ENCODE results near the gene DNAH1. TPM values are rescaled to one million over a fixed set of nuclear protein-coding genes. Genes with fewer than 3 reads are reported as not detected.

Gene DNAH1
- total RNA-seq, 2 experiments from 2014 or later, result 9.4 TPM

DNA sequence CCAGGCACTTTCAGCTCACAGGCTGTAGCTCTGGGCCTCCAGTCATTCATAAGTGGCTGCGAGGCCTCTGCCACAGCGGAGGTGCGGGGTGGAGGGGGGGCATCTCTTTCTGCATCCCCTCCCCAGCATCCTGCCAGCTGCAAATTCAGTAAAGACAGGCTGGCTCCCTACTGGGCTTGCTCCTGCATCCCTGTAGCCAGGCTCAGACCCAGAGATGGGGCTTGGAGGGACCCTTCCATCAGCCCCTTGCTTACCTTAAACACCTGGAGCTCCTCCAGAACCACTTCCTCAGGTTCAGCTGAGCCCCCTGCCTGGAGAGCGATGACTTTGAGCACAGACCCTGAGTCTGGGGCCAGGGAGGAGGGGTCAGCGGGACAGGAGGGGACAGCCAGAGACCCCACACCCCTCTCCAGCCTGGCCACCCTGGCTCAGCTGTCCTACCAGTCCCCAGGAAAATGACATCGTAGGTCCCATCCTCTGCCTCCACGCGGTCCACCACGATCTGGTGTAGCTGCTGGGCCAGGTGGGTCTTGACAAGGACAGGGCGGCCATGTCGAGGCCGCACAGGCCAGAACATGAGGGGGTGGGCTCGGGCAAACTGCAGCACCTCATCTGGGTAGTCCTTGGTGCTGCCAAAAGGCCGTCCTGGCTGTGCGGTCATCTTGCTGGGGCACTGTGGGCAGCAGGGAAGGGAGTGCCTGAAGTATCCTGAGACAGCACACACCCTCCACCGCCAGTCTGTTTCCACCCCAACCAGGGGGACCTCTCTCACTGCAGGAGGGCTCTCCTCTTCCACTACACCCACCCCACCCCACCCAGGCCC, 123.5 kb downstream of the DNAH1 start:
- H3K9me3 Mint-ChIP-seq, result no peaks in the 10 kb centered on the region
- no peak overlapping the region for H3K27ac Mint-ChIP-seq
- CTCF ChIA-PET, result interaction anchor here (0.5 to 1.6 kb wide), 3 partner anchors 9 to 132 kb away, joined by 3 to 10 read pairs (median 5); no protein-coding TSS in a partner anchor
- DNase-seq, result no peak
- H3K4me1 Mint-ChIP-seq (ENCODE audit: low read depth), result no peaks in the 10 kb centered on the region
- H3K36me3 Mint-ChIP-seq (ENCODE audit: low read depth), result no peaks in the 10 kb centered on the region
- intact Hi-C loops (cut with micrococcal nuclease), result no loop called here
- no peak overlapping the region for H3K4me3 Mint-ChIP-seq
- H3K27me3 Mint-ChIP-seq (ENCODE audit: low read depth), result no peaks in the 10 kb centered on the region

DNA sequence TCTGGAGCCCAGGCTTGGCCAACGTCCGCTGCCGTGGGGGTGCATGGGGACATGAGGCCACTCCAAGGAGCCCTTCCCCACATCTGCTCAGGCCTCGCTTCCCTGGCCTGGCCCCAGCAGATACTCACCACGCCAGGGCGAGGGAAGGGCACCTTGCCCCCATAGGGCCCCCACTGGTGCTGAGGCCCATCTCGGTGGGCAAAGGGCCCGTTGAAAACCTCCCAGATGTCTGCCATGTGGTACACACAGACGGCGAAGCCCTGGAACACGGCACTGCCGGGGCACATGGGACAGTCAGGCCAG, 124.1 kb downstream of the DNAH1 start:
- no peaks in the 10 kb centered on the region for H3K4me1 Mint-ChIP-seq (ENCODE audit: low read depth)
- no peak overlapping the region for H3K27ac Mint-ChIP-seq
- CTCF ChIA-PET, result interaction anchor here (1.6 kb wide), 1 partner anchor 13 kb away, joined by 10 read pairs; no protein-coding TSS in a partner anchor
- H3K9me3 Mint-ChIP-seq, result no peaks in the 10 kb centered on the region
- no peaks in the 10 kb centered on the region for H3K27me3 Mint-ChIP-seq (ENCODE audit: low read depth)
- H3K36me3 Mint-ChIP-seq (ENCODE audit: low read depth), result no peaks in the 10 kb centered on the region
- intact Hi-C loops (cut with micrococcal nuclease), result no loop called here
- no peak overlapping the region for H3K4me3 Mint-ChIP-seq
- no peak for DNase-seq

DNA sequence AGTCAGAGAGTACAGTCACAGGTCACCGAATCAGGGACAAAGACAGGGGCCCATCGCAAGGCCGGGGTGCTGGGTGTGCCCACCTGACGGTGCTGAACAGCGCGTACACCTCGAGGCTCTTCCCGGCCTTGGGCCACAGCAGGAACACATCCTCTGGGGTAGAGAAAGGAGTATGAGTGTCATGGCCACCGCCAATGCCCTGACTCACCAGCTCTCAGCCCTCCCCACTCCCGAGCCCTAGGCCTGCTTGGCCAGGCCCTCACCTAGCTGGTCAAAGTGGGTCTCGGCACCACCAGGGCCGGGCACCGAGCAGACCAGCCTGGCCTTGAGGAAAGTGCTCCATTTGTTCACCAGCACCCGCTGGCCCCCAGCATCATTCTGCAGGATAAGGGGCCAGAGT, 124.6 kb downstream of the DNAH1 start:
- H3K27ac Mint-ChIP-seq, result no peak overlapping the region
- intact Hi-C loops (cut with micrococcal nuclease), result no loop called here
- no peaks in the 10 kb centered on the region for H3K9me3 Mint-ChIP-seq
- CTCF ChIA-PET, result interaction anchor here (1.0 kb wide), 1 partner anchor 13 kb away, joined by 3 read pairs; no protein-coding TSS in a partner anchor
- DNase-seq, result no peak
- H3K4me1 Mint-ChIP-seq (ENCODE audit: low read depth), result no peaks in the 10 kb centered on the region
- no peak overlapping the region for H3K4me3 Mint-ChIP-seq
- H3K36me3 Mint-ChIP-seq (ENCODE audit: low read depth), result no peaks in the 10 kb centered on the region
- H3K27me3 Mint-ChIP-seq (ENCODE audit: low read depth), result no peaks in the 10 kb centered on the region

DNA sequence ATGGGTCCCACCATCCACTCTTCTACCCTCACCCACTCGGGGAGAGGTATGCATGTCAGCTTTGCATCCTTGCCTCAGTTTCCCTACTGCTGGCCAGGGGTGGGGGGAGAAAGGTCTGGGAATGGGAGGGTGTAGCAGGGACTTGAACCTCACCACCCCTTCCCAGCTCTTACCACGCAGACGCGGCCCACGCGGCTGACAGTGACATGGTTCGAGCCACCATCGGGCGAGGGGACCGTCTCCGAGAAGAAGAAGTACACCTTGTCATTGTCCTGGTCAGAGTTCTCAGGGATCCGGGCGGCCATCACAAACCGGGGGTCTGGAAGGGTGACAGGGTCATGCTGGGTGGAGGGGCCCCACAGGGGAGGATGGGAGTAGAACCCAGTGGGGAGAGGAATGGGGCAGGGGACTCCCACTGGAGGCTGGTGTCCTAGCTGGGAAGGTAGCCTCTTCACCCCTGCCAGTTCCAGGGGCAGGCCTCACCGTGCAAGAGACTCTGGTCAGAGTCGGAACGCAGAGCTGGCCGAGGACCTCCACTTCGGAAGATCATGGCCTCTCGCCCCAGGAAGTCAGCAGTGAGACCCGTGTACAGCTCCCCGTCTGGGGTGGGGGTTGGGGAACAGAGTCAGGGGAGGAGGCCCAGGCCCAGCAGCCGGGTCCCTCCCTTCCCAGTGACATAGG, 125.1 kb downstream of the DNAH1 start:
- intact Hi-C loops (cut with micrococcal nuclease), result no loop called here
- Mint-ChIP-seq H3K9me3 (no peaks in the 10 kb centered on the region), H3K27me3 (ENCODE audit: low read depth) (no peaks in the 10 kb centered on the region), H3K27ac (no peak overlapping the region), H3K4me3 (no peak overlapping the region), H3K36me3 (ENCODE audit: low read depth) (no peaks in the 10 kb centered on the region), H3K4me1 (ENCODE audit: low read depth) (no peaks in the 10 kb centered on the region)
- CTCF ChIA-PET, result interaction anchor here (1.0 kb wide), 1 partner anchor 13 kb away, joined by 3 read pairs; no protein-coding TSS in a partner anchor
- DNase-seq, result no peak

DNA sequence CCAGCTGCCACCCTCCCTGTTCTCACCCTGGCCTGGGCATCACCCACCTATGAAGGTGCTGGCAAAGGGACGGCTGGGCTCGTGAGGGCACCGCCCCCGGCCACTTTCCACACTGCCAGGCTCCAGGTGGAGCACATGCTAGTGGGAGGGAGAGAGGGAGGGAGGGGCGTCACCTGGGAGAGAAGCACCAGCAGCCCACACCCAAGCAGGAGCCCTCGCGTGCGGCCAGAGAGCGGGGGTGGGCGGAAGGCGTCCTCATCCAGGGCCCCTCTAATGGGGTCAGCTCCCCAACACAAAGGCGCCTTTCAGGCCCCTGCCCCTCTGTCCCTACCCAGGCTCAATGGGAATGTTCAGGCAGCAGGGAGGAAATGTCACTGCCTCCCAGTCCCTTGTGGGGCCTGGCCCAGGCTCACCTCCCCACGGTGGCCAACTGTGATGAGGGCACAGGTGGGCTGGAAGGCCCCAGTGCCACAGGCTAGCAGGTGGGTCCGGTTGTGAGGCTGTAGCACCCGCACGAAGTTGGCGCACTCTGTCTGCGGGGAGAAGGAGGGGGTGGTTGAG, 125.7 kb downstream of the DNAH1 start:
- H3K4me3 Mint-ChIP-seq, result no peak overlapping the region
- CTCF ChIA-PET, result interaction anchor here (1.0 kb wide), 1 partner anchor 14 kb away, joined by 3 read pairs; no protein-coding TSS in a partner anchor
- intact Hi-C loops (cut with micrococcal nuclease), result no loop called here

DNA sequence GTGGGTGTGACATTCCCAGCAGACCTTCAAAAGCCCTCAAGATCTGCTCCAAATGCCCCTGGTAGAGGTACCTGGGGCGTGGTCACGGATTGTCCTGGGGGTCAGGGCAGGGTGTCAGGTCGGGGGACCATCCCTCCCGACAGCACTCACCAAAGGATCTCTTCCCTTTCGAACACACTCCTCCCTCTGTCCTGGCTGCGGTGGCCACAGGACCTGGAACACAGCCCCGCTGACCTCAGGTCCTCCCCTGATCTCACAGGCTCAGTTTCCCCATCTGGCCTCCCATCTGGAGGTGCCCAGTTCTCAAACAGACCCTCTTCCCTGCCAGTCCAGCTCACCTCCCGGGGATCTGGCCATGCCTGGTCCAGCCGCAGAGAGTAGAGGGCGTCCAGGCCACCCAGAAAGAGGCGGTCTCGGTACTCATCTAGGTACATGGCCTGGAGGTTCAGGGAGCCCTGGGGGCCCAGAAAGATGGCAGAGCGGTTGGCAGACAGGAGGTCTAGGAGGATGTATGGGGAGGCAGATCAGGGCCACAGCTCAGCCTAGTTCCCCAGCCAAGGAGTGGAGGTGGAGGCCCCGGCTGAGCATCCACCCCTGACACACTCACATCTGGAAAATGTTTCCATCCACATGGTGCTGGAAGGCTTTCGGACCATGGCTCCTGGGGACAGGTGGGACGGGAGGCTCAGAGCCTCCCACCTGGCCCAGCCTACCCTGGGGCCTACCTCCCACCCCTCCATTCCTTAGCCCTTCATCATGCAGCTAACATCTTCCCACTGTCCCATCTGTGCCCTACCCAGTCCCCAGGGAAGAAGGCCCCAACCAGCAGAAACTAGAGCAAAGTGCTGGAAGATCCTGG, 126.5 kb downstream of the DNAH1 start:
- H3K27ac Mint-ChIP-seq, result no peak overlapping the region
- CTCF ChIA-PET, result interaction anchor here (1.1 to 1.6 kb wide), 3 partner anchors 8 to 15 kb away, joined by 3 to 6 read pairs (median 3); partner anchors contain the start of gene TNNC1
- peaks cover 4% of the 10 kb centered on the region for H3K4me1 Mint-ChIP-seq (ENCODE audit: low read depth)
- H3K4me3 Mint-ChIP-seq, result no peak overlapping the region
- DNase-seq, result no peak
- no peaks in the 10 kb centered on the region for H3K36me3 Mint-ChIP-seq (ENCODE audit: low read depth)
- intact Hi-C loops (cut with micrococcal nuclease), result no loop called here
- no peaks in the 10 kb centered on the region for H3K9me3 Mint-ChIP-seq
- no peaks in the 10 kb centered on the region for H3K27me3 Mint-ChIP-seq (ENCODE audit: low read depth)

More for the DNA sequence above, 125.7 kb downstream of the DNAH1 start:
- Mint-ChIP-seq H3K9me3 (no peaks in the 10 kb centered on the region), H3K27ac (no peak overlapping the region), H3K36me3 (ENCODE audit: low read depth) (no peaks in the 10 kb centered on the region), H3K27me3 (ENCODE audit: low read depth) (no peaks in the 10 kb centered on the region), H3K4me1 (ENCODE audit: low read depth) (peaks cover under 1% of the 10 kb centered on the region)
- DNase-seq, result no peak

DNA sequence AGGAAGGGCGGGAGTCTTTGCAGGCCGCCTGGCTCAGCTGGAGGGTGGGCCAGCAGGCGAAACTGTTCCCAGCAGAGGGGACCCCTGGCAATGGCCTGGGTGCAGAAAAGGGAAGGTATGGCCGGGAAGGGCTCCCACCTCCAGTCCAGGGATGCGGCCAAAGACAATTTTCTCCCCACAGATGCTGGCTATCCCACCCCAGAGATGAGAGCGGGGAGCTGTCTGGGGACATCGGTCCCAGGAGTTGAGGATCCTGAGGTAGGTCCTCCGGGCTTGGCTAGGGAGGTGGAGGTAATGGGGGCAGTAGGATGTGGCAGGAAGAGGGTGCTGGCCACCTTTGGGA, 127.1 kb downstream of the DNAH1 start:
- Mint-ChIP-seq H3K4me3 (no peak overlapping the region), H3K27me3 (ENCODE audit: low read depth) (no peaks in the 10 kb centered on the region), H3K9me3 (no peaks in the 10 kb centered on the region), H3K27ac (no peak overlapping the region), H3K4me1 (ENCODE audit: low read depth) (peaks cover 4% of the 10 kb centered on the region), H3K36me3 (ENCODE audit: low read depth) (no peaks in the 10 kb centered on the region)
- DNase-seq, result no peak
- CTCF ChIA-PET, result interaction anchor here (1.1 to 1.6 kb wide), 3 partner anchors 8 to 16 kb away, joined by 3 to 6 read pairs (median 3); partner anchors contain the start of gene TNNC1
- intact Hi-C loops (cut with micrococcal nuclease), result no loop called here

DNA sequence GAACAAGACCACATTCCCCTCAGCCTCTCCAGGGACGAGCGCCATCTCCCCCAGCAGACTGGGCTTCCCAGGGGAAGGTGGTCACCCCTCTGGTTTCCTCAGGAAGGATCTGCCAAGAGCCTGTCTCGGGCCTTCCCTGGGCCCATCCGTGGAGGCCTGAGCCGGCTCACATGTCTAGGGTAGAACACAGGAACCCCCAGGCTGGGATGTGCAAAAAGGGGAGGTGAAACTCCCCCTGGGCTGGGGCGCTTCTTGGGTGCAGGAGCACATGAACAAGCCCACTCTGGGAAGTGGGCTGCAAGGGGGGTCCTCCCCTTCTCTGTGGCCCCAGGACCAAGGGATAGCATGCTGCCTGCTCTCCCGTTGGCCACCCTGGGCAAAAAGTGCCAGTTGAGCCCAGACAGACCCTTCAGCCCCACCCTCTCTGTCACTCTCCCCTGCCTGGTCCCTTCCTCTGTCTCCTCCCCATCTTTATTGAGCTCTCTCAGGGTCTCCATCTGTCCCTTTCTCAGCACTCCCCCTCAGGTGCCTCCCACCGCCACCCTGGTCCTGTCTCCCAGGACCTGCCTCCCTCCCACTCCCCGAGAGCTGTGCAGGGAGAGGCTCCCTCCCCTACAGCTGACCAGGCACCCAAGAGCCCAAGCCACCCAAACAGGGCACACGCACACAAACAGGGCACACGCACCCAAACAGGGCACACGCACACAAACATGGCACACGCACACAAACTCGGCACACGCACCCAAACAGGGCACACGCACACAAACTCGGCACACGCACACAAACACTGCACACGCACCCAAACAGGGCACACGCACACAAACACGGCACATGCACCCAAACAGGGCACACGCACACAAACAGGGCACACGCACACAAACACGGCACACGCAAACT, 127.9 kb downstream of the DNAH1 start:
- Mint-ChIP-seq H3K36me3 (ENCODE audit: low read depth) (no peaks in the 10 kb centered on the region), H3K9me3 (no peaks in the 10 kb centered on the region), H3K27me3 (ENCODE audit: low read depth) (no peaks in the 10 kb centered on the region), H3K27ac (no peak overlapping the region), H3K4me3 (no peak overlapping the region), H3K4me1 (ENCODE audit: low read depth) (peaks cover 4% of the 10 kb centered on the region)
- DNase-seq, result no peak
- CTCF ChIA-PET, result interaction anchor here (0.7 to 1.6 kb wide), 5 partner anchors 7 to 222 kb away, joined by 3 to 6 read pairs (median 3); partner anchors contain the start of gene TNNC1
- intact Hi-C loops (cut with micrococcal nuclease), result no loop called here

DNA sequence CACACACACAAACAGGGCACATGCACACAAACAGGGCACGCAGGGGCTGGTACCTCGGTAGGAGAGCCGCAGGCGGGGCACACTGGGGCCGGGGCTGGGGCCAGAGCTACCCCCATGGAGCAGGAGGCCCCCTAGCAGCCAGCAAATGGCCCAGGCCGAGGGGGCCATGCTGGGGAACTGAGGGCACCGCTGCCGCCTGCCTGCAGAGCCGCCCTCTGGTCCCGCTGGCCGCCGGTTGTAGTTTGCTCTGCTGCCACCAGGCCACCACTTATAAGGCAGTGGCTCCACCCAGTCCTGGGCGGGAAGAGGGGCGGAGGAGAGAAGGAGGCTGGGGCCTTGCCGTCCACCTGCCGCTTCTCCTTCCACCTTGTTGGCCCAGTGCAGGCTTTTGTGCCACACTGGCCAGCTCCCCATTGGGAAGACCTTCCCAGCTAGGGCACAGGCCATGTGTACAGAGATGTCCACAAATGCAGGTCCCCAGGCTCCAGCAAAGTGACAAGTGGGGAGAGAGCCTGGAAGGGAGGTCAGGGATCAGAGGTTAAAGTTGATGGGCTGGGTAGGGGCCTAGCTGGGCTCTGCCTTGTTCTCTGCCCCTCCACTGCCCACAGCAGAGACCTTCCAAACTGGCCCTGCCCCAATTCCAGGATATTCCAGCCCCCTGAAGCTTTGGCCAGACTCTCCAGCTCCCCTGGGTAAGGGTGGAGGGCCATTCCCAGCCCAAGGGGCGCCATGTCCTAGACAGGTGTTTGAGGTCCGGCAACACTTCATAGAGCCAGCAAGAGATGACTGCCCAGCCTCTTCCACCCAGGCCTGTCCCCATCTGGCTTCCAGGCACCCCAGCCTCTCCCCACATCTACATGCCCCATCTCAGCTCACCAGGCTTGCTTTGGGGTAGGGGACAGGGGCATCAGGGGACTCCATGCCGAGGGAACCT, 129.0 kb downstream of the DNAH1 start, which contains the start of gene SEMA3G:
SEMA3G (minus strand) TSS at position 244 of the 934 bp plus-strand sequence; CDS start at position 168, 76 bp downstream.
- no peak within 1 kb of the TSS for H3K4me3 Mint-ChIP-seq
- no peak within 1 kb of the TSS for H3K27ac Mint-ChIP-seq

DNA sequence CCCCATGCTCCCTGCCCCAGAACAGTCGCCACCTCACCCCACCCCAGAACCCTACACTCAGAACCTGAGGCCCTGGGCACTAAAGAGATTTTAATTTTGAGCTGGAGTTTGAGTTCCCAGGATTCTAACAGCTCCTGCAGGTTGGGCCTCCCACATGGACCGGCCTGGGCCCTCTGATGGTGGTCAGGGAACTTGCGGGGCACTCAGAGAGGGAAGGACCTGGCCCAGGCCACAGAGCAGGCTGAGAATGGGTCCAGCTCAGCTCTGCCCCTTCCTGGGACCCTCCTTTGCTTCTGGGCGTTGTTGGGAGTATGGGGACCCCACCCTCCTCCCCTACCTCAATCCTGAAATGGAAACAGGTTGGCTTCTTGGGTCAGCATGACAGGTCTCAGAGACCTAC, 129.9 kb downstream of the DNAH1 start:
- Mint-ChIP-seq H3K4me1 (ENCODE audit: low read depth) (peaks cover 4% of the 10 kb centered on the region), H3K9me3 (no peaks in the 10 kb centered on the region), H3K27me3 (ENCODE audit: low read depth) (no peaks in the 10 kb centered on the region), H3K36me3 (ENCODE audit: low read depth) (no peaks in the 10 kb centered on the region), H3K4me3 (no peak overlapping the region), H3K27ac (no peak overlapping the region)
- intact Hi-C loops (cut with micrococcal nuclease), result loop anchor here (2.0 to 5.0 kb wide), 2 partner anchors 109 to 225 kb away; no protein-coding TSS in a partner anchor
- CTCF ChIA-PET, result interaction anchor here (0.8 to 8.5 kb wide), 15 partner anchors 8 to 442 kb away, joined by 3 to 81 read pairs (median 4); partner anchors contain the start of genes NISCH and TNNC1
- DNase-seq, result no peak

More for the DNA sequence above, 129.0 kb downstream of the DNAH1 start, which contains the start of gene SEMA3G:
- peak; percentile 80 for DNase-seq
- no peaks in the 10 kb centered on the region for H3K36me3 Mint-ChIP-seq (ENCODE audit: low read depth)
- no peaks in the 10 kb centered on the region for H3K9me3 Mint-ChIP-seq
- intact Hi-C loops (cut with micrococcal nuclease), result loop anchor here (5.0 kb wide), 1 partner anchor 108 kb away; no protein-coding TSS in a partner anchor
- no peaks in the 10 kb centered on the region for H3K27me3 Mint-ChIP-seq (ENCODE audit: low read depth)
- H3K4me1 Mint-ChIP-seq (ENCODE audit: low read depth), result peaks cover 4% of the 10 kb centered on the region
- CTCF ChIA-PET, result interaction anchor here (0.8 to 8.5 kb wide), 13 partner anchors 11 to 1927 kb away, joined by 3 to 81 read pairs (median 4); partner anchors contain the start of gene NISCH

Data from activated naive CD4-positive, alpha-beta T cell treated with anti-CD3 and anti-CD28 coated beads for 36 hours (primary cell).